Activated naive CD8-positive, alpha-beta T cell treated with anti-CD3 and anti-CD28 coated beads for 36 hours (primary cell): ENCODE results near the gene AMN. TPM values are rescaled to one million over a fixed set of nuclear protein-coding genes. Genes with fewer than 3 reads are reported as not detected.
"Not testable (repeated sequence)": the region's sequence is repeated elsewhere in the genome, so short reads cannot be mapped to it uniquely, and the experiment has no call there.

Source experiments
- DNase-seq: peaks from one replicate; pipeline ENCODE4 v3.0.0; 2021
- H3K27ac Mint-ChIP-seq: one replicate; pipeline ENCODE4 v1.8.0; 2022; ENCODE audit warnings: mild to moderate bottlenecking, moderate library complexity, mixed read lengths
- H3K27me3 Mint-ChIP-seq: one replicate; pipeline ENCODE4 v1.8.0; 2022; ENCODE audit warnings: mild to moderate bottlenecking, mixed read lengths
- H3K36me3 Mint-ChIP-seq: one replicate; pipeline ENCODE4 v1.8.0; 2021; ENCODE audit warnings: mild to moderate bottlenecking, mixed read lengths
- H3K4me1 Mint-ChIP-seq: one replicate; pipeline ENCODE4 v1.8.0; 2021; ENCODE audit warnings: mixed read lengths
- H3K4me3 Mint-ChIP-seq: one replicate; pipeline ENCODE4 v1.8.0; 2022; ENCODE audit warnings: mild to moderate bottlenecking, moderate library complexity, mixed read lengths
- H3K9me3 Mint-ChIP-seq: one replicate; pipeline ENCODE4 v1.8.0; 2022; ENCODE audit warnings: mixed read lengths
- total RNA-seq, 2 experiments: library from RNA; stranded (reverse); gene quantifications; one replicate each; pipeline ENCODE4 v1.2.3, GENCODE V29; 2021

AMN gene
- 1 to 10 TPM in 1 of 2 experiments, under 1 TPM in 1; 0.72 to 2.0 TPM for total RNA-seq

DNA sequence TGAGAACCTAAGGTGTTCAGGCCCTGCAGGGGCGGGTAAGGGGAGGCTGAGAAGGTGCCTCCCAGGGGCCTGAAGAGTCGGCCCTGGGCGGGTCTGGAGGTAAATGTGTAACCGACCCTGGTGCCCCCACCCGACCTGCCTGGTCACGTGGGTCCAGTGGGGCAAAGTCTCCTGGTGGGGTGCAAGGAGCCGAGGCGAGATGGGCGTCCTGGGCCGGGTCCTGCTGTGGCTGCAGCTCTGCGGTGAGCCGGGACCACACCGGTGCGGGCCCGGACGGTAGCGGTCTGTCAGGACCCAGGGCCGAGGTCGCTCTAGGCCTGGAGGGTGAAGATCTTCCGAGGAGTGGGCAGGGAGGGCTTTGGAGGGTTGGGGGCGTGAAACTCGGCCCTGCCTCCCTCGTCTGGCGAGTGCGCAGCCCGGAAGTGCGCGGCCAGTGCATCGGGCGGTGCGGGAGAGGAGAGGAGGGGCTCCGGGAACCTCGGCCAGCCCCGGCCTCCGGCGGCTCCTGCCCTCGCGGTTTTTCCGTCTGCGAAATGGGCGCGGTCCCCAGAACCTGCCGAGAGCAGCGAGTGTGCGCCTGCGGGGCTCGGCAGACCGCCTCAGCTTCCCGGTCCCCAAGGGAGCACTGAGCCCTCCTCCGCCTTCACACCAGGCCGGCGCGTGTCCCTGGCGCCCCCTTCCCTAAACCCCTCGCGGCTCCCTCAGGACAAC is at the start of gene AMN:
AMN (plus strand) TSS at position 174 of the 711 bp plus-strand sequence; CDS start at position 200, 26 bp downstream.
- H3K4me3 Mint-ChIP-seq: no peak within 1 kb of the TSS
- peaks cover 27% of the 10 kb centered on the region for H3K27me3 Mint-ChIP-seq
- no peaks in the 10 kb centered on the region for H3K9me3 Mint-ChIP-seq
- no peak for DNase-seq
- no peaks in the 10 kb centered on the region for H3K4me1 Mint-ChIP-seq
- H3K27ac Mint-ChIP-seq: no peak within 1 kb of the TSS
- H3K36me3 Mint-ChIP-seq: no peaks in the 10 kb centered on the region

DNA sequence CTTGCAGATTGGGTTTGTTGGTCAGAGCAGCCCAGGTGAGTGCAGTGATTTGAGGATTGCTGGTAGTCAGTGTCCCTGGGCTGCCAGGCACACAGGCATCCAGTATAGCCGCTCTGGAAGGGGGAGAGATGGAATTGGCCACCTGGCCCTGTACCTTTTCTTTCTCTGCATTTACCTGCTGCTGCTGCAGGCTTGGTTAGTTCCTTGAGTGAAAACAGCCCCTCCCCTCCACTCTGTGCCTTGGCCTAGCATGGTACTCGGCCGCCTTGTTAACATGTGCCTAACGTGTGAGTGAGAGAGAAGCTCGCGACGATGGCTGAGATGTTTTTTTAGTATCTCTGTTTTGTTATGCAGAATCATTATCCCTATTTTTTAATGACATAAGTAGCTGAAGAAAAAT is 49.3 kb upstream of the AMN start:
- Mint-ChIP-seq H3K4me3 (no peak overlapping the region), H3K36me3 (peaks cover 11% of the 10 kb centered on the region), H3K4me1 (peaks cover 2% of the 10 kb centered on the region), H3K27me3 (no peaks in the 10 kb centered on the region), H3K27ac (no peak overlapping the region), H3K9me3 (no peaks in the 10 kb centered on the region)
- no peak for DNase-seq

DNA sequence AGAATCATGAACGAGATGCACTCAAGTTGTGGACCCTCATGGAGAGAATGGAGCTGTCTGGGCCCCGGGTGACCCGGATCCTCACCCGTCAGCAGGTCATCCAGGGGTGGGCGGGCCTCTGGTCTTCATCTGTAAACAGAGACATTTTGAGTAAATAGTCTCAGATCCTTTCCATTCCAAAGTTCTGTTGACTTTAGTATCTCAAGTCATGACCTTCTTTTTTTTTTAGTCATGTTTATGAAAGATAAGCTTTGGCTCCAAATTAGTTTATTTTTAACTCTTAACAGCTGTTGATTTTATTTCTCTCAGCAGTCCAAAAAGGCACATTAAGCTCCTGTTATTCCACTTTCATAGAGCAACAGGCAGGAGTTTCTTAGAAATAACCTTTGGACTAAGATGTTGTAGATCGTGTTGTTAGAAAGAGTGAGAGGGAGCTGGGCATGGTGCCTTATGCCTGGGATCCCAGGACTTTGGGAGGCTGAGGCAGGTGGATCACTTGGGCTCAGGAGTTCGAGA is 48.9 kb upstream of the AMN start:
- no peak for DNase-seq
- Mint-ChIP-seq H3K9me3 (no peaks in the 10 kb centered on the region), H3K36me3 (peaks cover 10% of the 10 kb centered on the region), H3K27ac (no peak overlapping the region), H3K4me3 (no peak overlapping the region), H3K27me3 (no peaks in the 10 kb centered on the region), H3K4me1 (peaks cover 2% of the 10 kb centered on the region)

DNA sequence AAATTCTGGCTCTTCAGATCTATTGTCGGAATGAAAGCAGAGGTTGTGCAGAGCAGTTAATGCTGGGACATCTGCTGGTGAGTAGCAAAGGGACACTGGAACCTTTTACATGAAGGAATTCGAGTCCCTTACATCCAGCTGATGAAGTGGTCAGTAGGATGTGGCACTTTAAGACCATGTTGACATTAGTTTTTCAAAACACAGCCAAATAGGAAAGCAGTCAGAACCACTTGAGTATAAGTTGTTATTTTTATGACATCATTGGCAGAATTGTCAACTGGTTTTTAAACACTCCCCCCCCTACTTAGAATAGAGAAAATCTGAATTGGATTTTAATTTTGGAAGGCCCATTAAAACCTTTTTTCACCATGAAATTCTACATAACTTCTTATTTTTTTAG is 46.8 kb upstream of the AMN start:
- no peaks in the 10 kb centered on the region for H3K27me3 Mint-ChIP-seq
- H3K4me3 Mint-ChIP-seq: no peak overlapping the region
- no peak for DNase-seq
- no peaks in the 10 kb centered on the region for H3K9me3 Mint-ChIP-seq
- H3K27ac Mint-ChIP-seq: no peak overlapping the region
- H3K36me3 Mint-ChIP-seq: peaks cover 11% of the 10 kb centered on the region
- H3K4me1 Mint-ChIP-seq: peaks cover 2% of the 10 kb centered on the region

DNA sequence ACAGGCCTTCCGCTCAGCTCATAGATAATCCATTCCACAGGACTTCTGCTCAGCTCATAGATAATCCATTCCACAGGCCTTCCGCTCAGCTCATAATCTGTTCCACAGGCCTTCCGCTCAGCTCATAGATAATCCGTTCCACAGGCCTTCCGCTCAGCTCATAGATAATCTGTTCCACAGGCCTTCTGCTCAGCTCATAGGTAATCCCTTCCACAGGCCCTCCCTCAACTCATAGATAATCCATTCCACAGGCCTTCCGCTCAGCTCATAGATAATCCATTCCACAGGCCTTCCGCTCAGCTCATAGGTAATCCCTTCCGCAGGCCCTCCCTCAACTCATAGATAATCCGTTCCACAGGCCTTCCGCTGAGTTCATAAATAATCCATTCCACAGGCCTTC is 45.0 kb upstream of the AMN start:
- not testable (repeated sequence) for H3K9me3 Mint-ChIP-seq, H3K4me1 Mint-ChIP-seq, DNase-seq, H3K27ac Mint-ChIP-seq, H3K27me3 Mint-ChIP-seq, H3K36me3 Mint-ChIP-seq, H3K4me3 Mint-ChIP-seq

DNA sequence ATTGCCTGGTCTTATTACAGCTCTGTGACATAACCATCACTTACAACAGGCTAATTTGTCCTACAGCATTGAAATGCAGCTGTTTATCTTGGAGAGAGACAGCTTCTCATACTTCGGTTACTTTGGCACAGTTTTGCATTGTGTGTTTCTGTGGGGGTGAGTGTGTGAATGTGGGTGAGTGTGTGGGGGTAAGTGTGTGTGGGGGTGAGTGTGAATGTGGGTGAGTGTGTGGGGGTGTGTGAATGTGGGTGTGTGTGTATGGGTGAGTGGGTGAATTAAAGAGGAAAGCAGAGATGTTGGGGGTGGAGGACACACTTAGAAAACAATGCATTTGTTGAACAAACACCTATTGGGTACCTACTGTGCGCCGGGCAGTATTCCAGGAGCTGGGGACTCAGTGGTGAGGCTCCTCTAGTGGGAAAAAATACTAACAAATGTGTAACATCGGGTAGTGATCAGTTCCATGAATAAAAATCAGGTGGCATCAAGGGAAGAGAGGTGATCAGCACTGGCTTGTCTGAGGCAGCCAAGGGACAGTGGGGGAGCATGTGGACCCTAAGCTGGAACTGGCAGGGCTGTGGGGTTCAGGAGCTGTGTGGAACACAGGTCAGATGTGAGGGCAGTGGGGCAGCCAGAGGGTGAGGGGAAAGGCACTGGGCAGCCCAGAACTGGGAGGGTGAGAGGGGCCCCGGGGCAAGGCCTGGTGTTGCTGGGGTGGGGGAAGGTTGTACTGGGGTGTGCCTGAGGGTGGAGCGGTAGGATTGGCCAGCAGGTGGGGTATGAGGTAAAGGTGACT is 44.1 kb upstream of the AMN start:
- no peak overlapping the region for H3K27ac Mint-ChIP-seq
- no peak for DNase-seq

DNA sequence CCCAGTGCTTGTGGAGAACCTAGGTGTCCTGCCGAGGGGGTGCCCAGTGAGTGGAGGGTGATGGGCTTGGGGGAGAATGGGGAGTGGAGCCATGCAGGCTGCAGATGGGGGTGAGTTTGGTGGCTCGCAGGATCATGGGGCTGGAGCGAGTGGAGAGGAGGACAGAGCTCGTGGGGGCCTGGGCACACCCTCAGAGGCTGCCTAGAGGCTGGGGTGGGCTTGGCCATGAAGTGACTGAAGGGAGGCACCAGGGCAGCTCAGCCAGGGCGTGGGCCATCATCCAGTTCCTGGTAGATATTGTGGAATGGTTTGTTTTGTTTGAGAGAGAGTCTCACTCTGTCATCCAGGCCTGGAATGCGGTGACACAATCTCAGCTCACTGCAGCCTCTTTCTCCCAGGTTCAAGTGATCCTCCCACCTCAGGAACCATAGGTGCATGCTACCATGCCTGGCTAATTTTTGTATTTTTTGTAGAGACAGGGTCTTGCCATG is 43.4 kb upstream of the AMN start:
- Mint-ChIP-seq H3K27me3 (no peaks in the 10 kb centered on the region), H3K36me3 (peaks cover 13% of the 10 kb centered on the region), H3K4me1 (peaks cover 6% of the 10 kb centered on the region), H3K4me3 (no peak overlapping the region), H3K27ac (no peak overlapping the region), H3K9me3 (no peaks in the 10 kb centered on the region)
- no peak for DNase-seq

More for the DNA sequence above, 44.1 kb upstream of the AMN start:
- H3K4me1 Mint-ChIP-seq: peaks cover 6% of the 10 kb centered on the region
- no peak overlapping the region for H3K4me3 Mint-ChIP-seq
- peaks cover 10% of the 10 kb centered on the region for H3K36me3 Mint-ChIP-seq
- H3K27me3 Mint-ChIP-seq: no peaks in the 10 kb centered on the region
- no peaks in the 10 kb centered on the region for H3K9me3 Mint-ChIP-seq

DNA sequence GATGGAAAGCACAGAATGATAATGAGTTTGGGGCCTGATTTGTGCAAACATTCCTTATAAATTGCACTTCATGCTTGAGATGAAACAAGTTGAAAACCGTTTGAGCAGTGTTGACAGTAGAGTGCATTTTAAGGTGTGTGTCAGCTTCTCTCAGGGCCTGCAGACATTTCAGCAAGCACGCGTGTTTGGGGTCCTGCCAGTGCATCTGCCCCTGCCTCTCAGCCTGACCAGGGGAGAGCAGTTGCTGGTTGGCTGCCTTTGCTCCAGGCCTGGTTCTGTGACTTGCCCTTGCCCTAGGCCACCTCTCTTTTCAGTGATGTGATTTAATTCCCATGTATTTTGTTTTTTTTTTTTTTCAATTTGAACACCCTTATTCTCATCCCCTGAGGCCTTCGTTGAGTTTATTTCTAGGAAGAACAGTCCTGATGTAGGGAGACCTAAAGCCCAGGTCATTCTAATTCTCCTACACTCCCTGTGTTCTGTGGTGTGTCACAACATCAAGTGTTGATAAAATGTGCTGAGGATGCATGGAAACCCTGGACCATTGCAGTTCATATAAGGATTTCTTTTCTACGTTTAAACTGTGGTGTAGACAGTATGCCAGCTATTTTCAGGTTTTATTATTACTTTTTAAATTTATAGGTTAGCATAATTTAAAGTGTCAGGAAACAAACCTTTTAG is 40.1 kb upstream of the AMN start:
- Mint-ChIP-seq H3K27ac (no peak overlapping the region), H3K27me3 (no peaks in the 10 kb centered on the region), H3K9me3 (no peaks in the 10 kb centered on the region), H3K4me3 (no peak overlapping the region), H3K36me3 (peaks cover 15% of the 10 kb centered on the region), H3K4me1 (peaks cover 6% of the 10 kb centered on the region)
- DNase-seq: no peak

DNA sequence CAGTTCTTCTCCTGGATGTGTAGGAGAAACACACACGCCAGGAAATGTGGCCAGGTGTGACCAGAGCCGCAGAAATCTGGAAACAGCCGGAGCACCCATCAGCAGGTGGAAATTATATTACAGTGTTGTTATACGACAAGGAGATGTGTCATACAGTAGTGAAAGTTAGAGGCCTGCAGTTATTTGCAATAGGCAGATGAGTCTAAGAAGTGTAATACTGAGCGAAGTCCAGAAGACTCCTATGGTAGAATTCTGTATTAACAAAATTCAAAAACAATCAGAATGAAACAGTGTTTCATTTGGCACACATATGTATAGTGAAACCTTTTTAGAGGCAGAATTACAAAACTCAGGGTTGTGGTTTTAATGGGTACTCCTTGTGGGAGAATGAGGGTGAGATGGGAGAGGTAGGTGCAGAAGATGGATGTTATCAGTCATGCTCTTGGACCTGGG is 39.3 kb upstream of the AMN start:
- Mint-ChIP-seq H3K9me3 (no peaks in the 10 kb centered on the region), H3K4me3 (no peak overlapping the region), H3K4me1 (peaks cover 6% of the 10 kb centered on the region), H3K36me3 (peaks cover 19% of the 10 kb centered on the region), H3K27me3 (no peaks in the 10 kb centered on the region), H3K27ac (no peak overlapping the region)
- no peak for DNase-seq

DNA sequence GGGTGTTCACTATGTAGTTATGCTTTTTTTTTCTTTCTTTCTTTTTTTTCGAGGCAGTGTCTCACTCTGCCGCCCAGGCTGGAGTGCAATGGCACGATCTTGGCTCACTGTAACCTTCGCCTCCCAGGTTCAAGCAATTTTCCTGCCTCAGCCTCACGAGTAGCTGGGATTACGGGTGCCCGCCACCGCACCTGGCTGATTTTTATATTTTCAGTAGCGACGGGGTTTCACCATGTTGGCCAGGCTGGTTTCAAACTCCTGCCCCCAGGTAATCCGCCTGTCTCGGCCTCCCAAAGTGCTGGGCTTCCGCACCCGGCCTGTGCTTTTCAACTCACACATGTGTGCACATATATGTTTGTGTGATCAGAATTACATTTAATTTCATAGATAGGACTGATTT is 38.9 kb upstream of the AMN start:
- Mint-ChIP-seq H3K4me1 (peaks cover 6% of the 10 kb centered on the region), H3K4me3 (no peak overlapping the region), H3K9me3 (no peaks in the 10 kb centered on the region), H3K27me3 (no peaks in the 10 kb centered on the region), H3K36me3 (peaks cover 19% of the 10 kb centered on the region), H3K27ac (no peak overlapping the region)
- DNase-seq: no peak

DNA sequence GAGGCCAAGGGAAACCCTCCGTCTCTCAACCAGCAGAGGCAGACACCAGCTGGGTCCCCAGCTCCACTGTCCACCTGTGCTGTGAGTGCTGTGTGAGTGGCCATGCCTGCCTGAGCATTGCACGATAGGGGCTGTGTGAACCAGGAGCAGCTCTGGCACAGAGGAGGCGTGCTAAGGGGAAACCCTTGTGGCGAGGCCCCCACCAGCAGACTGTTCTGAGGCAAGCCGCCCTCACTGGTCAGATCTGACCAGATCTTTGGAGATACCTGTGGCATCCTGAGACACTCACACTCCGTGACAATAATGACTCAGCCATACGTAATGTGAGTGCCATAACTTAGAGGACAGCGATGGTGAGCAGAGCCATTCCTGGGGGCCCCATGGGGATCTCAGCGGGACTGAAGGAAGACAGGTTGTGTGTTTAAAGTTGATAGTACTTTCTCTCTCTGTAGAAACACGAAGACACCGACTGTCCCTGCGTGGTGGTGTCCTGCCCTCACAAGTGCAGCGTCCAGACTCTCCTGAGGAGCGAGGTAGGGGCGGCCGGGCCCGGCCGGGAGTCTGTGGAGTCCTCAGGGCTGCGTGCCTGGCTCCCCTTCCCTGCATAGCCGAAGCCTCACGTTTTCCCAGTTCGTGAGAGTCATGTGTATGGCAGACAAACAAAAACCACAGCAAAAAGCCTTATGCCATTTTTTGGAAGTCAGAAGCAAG is 36.6 kb upstream of the AMN start:
- no peak overlapping the region for H3K27ac Mint-ChIP-seq
- peaks cover 16% of the 10 kb centered on the region for H3K36me3 Mint-ChIP-seq
- DNase-seq: no peak
- H3K4me1 Mint-ChIP-seq: peaks cover 6% of the 10 kb centered on the region
- H3K9me3 Mint-ChIP-seq: no peaks in the 10 kb centered on the region
- no peak overlapping the region for H3K4me3 Mint-ChIP-seq
- H3K27me3 Mint-ChIP-seq: no peaks in the 10 kb centered on the region

DNA sequence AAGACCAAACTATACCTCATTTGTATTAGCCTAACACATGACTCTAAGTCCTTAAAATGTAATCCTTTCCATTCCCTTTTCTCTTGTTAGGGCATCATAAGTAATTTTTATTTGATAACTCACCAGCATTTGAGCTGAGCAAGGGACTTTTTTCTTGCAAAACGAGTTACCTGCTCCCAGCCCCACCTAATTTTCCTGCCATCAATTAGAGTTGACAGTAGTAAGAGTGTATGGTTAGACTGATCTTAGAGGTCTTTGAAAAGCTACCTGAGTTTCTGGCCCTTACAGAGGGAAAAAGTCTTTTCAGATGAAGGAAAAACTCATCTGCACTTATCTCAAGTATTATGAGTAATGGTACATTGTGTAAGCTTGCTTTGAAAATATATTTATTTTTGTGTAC is 33.7 kb upstream of the AMN start:
- Mint-ChIP-seq H3K27ac (no peak overlapping the region), H3K4me1 (no peaks in the 10 kb centered on the region), H3K4me3 (no peak overlapping the region), H3K27me3 (no peaks in the 10 kb centered on the region), H3K36me3 (peaks cover 21% of the 10 kb centered on the region), H3K9me3 (no peaks in the 10 kb centered on the region)
- DNase-seq: no peak

DNA sequence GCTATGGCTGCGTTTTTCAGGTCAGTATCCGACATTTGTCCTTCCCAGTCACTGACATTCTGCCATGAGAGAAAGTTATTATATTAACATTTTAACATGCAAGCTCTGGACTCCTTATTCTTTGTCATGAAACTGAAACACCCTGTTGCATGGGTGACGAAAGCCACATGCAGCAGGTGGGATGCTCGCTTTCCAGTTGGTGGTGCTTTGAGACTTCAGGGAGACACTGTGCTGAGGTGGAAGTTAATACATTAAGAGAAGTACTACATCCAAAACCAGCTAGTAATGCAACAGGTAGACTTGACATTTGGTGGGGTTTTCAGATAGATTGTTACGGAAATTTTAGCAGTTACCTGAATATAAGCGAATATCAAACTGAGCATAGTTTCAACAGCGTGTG is 32.8 kb upstream of the AMN start:
- Mint-ChIP-seq H3K27ac (no peak overlapping the region), H3K27me3 (no peaks in the 10 kb centered on the region), H3K36me3 (peaks cover 18% of the 10 kb centered on the region), H3K4me1 (no peaks in the 10 kb centered on the region), H3K4me3 (no peak overlapping the region), H3K9me3 (no peaks in the 10 kb centered on the region)
- DNase-seq: no peak

DNA sequence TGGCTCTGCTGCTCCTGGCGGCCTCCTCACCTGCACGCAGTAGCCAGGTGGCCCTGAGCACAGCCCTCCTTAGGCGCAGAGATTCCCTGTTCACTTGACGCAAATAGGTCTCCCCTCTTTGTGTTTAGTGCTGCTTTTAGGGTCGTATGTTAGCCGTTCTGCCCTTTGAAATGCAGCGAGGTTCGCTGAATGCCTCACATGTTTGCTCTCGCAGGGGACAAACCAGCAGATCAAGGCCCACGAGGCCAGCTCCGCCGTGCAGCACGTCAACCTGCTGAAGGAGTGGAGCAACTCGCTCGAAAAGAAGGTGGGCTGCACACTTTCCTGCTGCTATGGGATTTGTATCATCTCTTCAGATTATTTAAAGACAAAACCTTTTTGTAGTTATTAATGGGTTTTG is 31.4 kb upstream of the AMN start:
- no peak overlapping the region for H3K4me3 Mint-ChIP-seq
- DNase-seq: no peak
- no peaks in the 10 kb centered on the region for H3K4me1 Mint-ChIP-seq
- no peak overlapping the region for H3K27ac Mint-ChIP-seq
- no peaks in the 10 kb centered on the region for H3K27me3 Mint-ChIP-seq
- H3K9me3 Mint-ChIP-seq: no peaks in the 10 kb centered on the region
- peaks cover 17% of the 10 kb centered on the region for H3K36me3 Mint-ChIP-seq
